Naive thymus-derived CD4-positive, alpha-beta T cell (primary cell): ENCODE data around the gene CAMTA1. TPM values are rescaled to one million over a fixed set of nuclear protein-coding genes. Genes with fewer than 3 reads are reported as not detected.

Experiments
- ATAC-seq: fragments of 150-1000 bp; cut with Tn5 transposase; 2 replicates; pipeline ENCODE4 v1.10.0; 2021; ENCODE audit warnings: mild to moderate bottlenecking, moderate library complexity
- CTCF ChIA-PET: fragments of 350-600 bp; sonication (Branson Sonifier 250); formaldehyde crosslinking; loops from one replicate; lab custom pipeline; 2021; ENCODE audit warnings: antibody characterized with exemption; lab: Charles Lee
- POLR2A ChIA-PET: fragments of 350-600 bp; sonication (Branson Sonifier 250); formaldehyde crosslinking; loops from one replicate; lab custom pipeline; 2021; ENCODE audit warnings: antibody characterized with exemption, inconsistent platforms; lab: Charles Lee
- DNase-seq, 9 donors: peaks; one replicate each; pipeline versions ENCODE4 v3.0.0 to v3.0.0-alpha.2; 2020 to 2022; ENCODE audit warnings: mixed read lengths in 1 of 9
- H3K27ac ChIP-seq: one replicate; pipeline ENCODE4 v1.7.0; 2013; ENCODE audit warnings: mild to moderate bottlenecking, low read depth, low read length, moderate library complexity
- H3K27me3 ChIP-seq, 2 donors: one replicate each; pipeline ENCODE4 v1.7.0; 2013; ENCODE audit warnings: low read length in 2 of 2, mild to moderate bottlenecking in 2 of 2, moderate library complexity in 2 of 2; ENCODE audit not compliant: control insufficient read depth in 2 of 2, insufficient read depth in 2 of 2
- H3K36me3 ChIP-seq, 3 experiments: 1 replicate in 2 of 3; 2 replicates in 1 of 3; pipeline ENCODE4 v1.7.0; 2013; ENCODE audit warnings: low read length in 3 of 3, mild to moderate bottlenecking in 3 of 3, moderate library complexity in 1 of 3; ENCODE audit not compliant: insufficient read depth in 3 of 3, control insufficient read depth in 2 of 3
- H3K4me1 ChIP-seq, 2 donors: one replicate each; pipeline ENCODE4 v1.7.0; 2013; ENCODE audit warnings: low read length in 2 of 2, mild to moderate bottlenecking in 2 of 2, moderate library complexity in 1 of 2; ENCODE audit not compliant: control insufficient read depth in 2 of 2, insufficient read depth in 2 of 2
- H3K4me3 ChIP-seq: 2 replicates; pipeline ENCODE4 v1.7.0; 2013; ENCODE audit warnings: mild to moderate bottlenecking, low read length
- H3K9me3 ChIP-seq, 3 experiments: 1 replicate in 2 of 3; 2 replicates in 1 of 3; pipeline ENCODE4 v1.7.0; 2013; ENCODE audit warnings: low read length in 3 of 3; ENCODE audit not compliant: control insufficient read depth in 2 of 3
- H3K27ac Mint-ChIP-seq, 9 donors: one replicate each; pipeline ENCODE4 v1.8.0; 2020 to 2022; ENCODE audit warnings: mixed read lengths in 9 of 9, mild to moderate bottlenecking in 8 of 9, moderate library complexity in 5 of 9, inconsistent platforms in 2 of 9
- H3K27me3 Mint-ChIP-seq, 5 donors: one replicate each; pipeline ENCODE4 v1.8.0; 2021 to 2022; ENCODE audit warnings: mixed read lengths in 5 of 5, mild to moderate bottlenecking in 1 of 5
- H3K36me3 Mint-ChIP-seq, 5 donors: one replicate each; pipeline ENCODE4 v1.8.0; 2020 to 2022; ENCODE audit warnings: mixed read lengths in 5 of 5, mild to moderate bottlenecking in 3 of 5, inconsistent platforms in 1 of 5
- H3K4me1 Mint-ChIP-seq, 7 donors: one replicate each; pipeline ENCODE4 v1.8.0; 2020 to 2022; ENCODE audit warnings: mixed read lengths in 7 of 7, mild to moderate bottlenecking in 3 of 7, inconsistent platforms in 1 of 7
- H3K4me3 Mint-ChIP-seq, 10 donors: one replicate each; pipeline ENCODE4 v1.8.0; 2020 to 2022; ENCODE audit warnings: mild to moderate bottlenecking in 10 of 10, mixed read lengths in 10 of 10, moderate library complexity in 6 of 10, inconsistent platforms in 2 of 10
- H3K9me3 Mint-ChIP-seq, 11 donors: one replicate each; pipeline ENCODE4 v1.8.0; 2020 to 2022; ENCODE audit warnings: mixed read lengths in 11 of 11, mild to moderate bottlenecking in 4 of 11, inconsistent platforms in 1 of 11, moderate library complexity in 1 of 11
- intact Hi-C, 2 donors: fragments of 100-400 bp; cut with micrococcal nuclease; formaldehyde crosslinking; loops; one replicate each; pipeline ENCODE4 v1.15.1; 2023
- polyA plus RNA-seq, 2 donors: library from polyadenylated mRNA; unstranded; fragments of 300-500 nt; fragmentation: Illumina TruSeq; gene quantifications; one replicate each; pipeline ENCODE4 v1.2.3, GENCODE V29; 2021
- total RNA-seq, 6 experiments: library from RNA in 5 of 6; stranded (reverse) in 5 of 6; gene quantifications; 1 replicate in 5 of 6; 2 replicates in 1 of 6; pipeline ENCODE4 v1.2.3 and lab custom pipeline; 2021 to 2026

The CAMTA1 gene
- total and polyA plus RNA-seq, 7 experiments from 2014 or later: 38.1 to 68.6 (median 42.6) TPM

GRCh38 chr1:7077970-7078369 is 292.7 kb downstream of the CAMTA1 start:
- no peak for DNase-seq
- no peak overlapping the region for H3K27ac ChIP-seq
- no peaks in the 10 kb centered on the region for H3K4me1 ChIP-seq
- Mint-ChIP-seq H3K27me3 (peaks cover 0 to 44% (median 21%) of the 10 kb centered on the region in 5 donors), H3K9me3 (peaks cover 0 to 34% (median 9%) of the 10 kb centered on the region in 11 donors), H3K4me1 (no peaks in the 10 kb centered on the region), H3K36me3 (peaks cover 0 to 6% (median 3%) of the 10 kb centered on the region in 5 donors), H3K27ac (no peak overlapping the region), H3K4me3 (no peak overlapping the region)
- intact Hi-C loops: no loop called here
- POLR2A ChIA-PET: no interaction called here
- no peak for ATAC-seq
- H3K27me3 ChIP-seq: no peaks in the 10 kb centered on the region
- no peak overlapping the region for H3K4me3 ChIP-seq
- H3K36me3 ChIP-seq: no peaks in the 10 kb centered on the region
- H3K9me3 ChIP-seq: peaks cover 0 to 3% (median 0%) of the 10 kb centered on the region in 3 experiments
- CTCF ChIA-PET: no interaction called here

DNA sequence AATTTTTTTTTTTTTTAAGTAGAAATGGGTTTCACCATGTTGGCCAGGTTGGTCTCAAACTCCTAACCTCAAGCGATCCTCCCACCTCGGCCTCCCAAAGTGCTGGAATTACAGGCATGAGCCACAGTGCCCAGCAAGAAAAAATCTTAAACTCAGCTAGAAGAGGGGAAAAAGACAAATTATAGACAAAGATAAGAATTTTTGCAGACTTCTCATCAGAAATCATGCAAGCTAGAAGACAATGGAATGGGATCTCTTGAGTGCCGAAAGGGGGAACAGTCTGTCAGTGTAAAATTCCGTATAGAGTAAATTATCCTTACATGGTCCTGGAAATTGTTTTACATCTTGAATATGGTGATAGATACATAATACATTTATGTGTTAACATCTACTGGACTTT is 294.4 kb downstream of the CAMTA1 start:
- POLR2A ChIA-PET: no interaction called here
- Histone ChIP-seq H3K4me3 (no peak overlapping the region), H3K9me3 (peaks cover 0 to 3% (median 0%) of the 10 kb centered on the region in 3 experiments), H3K36me3 (no peaks in the 10 kb centered on the region), H3K4me1 (no peaks in the 10 kb centered on the region), H3K27ac (no peak overlapping the region), H3K27me3 (no peaks in the 10 kb centered on the region)
- CTCF ChIA-PET: no interaction called here
- Mint-ChIP-seq H3K9me3 (peaks cover 0 to 34% (median 9%) of the 10 kb centered on the region in 11 donors), H3K4me3 (no peak overlapping the region), H3K27me3 (peaks cover 0 to 45% (median 22%) of the 10 kb centered on the region in 5 donors), H3K36me3 (peaks cover 0 to 6% (median 3%) of the 10 kb centered on the region in 5 donors), H3K4me1 (no peaks in the 10 kb centered on the region), H3K27ac (no peak overlapping the region)
- intact Hi-C loops: no loop called here
- DNase-seq: no peak
- no peak for ATAC-seq

DNA sequence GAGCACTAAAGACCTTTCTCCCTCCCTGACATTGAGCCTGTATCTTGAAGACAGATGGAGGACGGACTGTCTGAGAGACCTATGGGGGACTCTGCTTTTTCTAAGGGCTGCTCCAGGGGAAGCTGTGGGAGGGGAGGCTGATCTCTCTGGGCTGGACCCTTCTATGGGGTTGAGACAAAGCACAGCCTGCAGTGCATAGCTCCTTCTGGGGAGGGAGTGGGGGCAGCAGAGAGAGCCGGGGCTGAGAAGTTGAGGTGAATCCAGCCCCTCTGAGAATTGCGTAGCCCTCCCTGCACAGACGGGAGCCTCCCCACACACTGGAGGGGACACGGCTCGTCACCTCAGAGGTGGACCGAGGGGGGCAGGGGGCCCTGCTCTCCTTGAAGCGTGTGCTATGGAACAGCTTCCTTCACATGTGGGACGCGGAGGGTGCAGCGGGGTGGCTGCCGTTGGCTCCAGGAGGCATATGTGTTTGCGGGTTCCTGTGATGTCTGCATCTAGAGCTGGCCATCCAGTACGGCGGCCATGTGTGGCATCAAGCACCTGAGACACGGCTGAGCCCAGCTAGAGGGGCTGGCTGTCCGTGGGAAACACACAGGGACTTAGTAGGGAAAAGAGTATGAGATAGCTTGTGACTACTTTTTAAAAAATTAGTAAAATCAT is 299.1 kb downstream of the CAMTA1 start:
- DNase-seq: no peak

GRCh38 chr1:7085521-7085920 is 300.3 kb downstream of the CAMTA1 start:
- Mint-ChIP-seq H3K4me1 (no peaks in the 10 kb centered on the region), H3K27ac (no peak overlapping the region), H3K4me3 (no peak overlapping the region), H3K9me3 (peaks cover 0 to 10% (median 3%) of the 10 kb centered on the region in 11 donors), H3K27me3 (peaks cover 0 to 19% (median 8%) of the 10 kb centered on the region in 5 donors), H3K36me3 (peaks cover 0 to 3% (median 0%) of the 10 kb centered on the region in 5 donors)
- Histone ChIP-seq H3K4me3 (no peak overlapping the region), H3K36me3 (no peaks in the 10 kb centered on the region), H3K27me3 (no peaks in the 10 kb centered on the region), H3K27ac (no peak overlapping the region), H3K9me3 (no peaks in the 10 kb centered on the region), H3K4me1 (no peaks in the 10 kb centered on the region)
- ATAC-seq: no peak
- POLR2A ChIA-PET: no interaction called here
- no peak for DNase-seq
- intact Hi-C loops: no loop called here
- CTCF ChIA-PET: no interaction called here

More for the DNA sequence above, 299.1 kb downstream of the CAMTA1 start:
- no peaks in the 10 kb centered on the region for H3K9me3 ChIP-seq
- Mint-ChIP-seq H3K4me1 (no peaks in the 10 kb centered on the region), H3K4me3 (no peak overlapping the region), H3K36me3 (peaks cover 0 to 6% (median 0%) of the 10 kb centered on the region in 5 donors), H3K27ac (no peak overlapping the region), H3K27me3 (peaks cover 0 to 19% (median 10%) of the 10 kb centered on the region in 5 donors), H3K9me3 (peaks cover 0 to 21% (median 7%) of the 10 kb centered on the region in 11 donors)
- H3K27me3 ChIP-seq: no peaks in the 10 kb centered on the region
- H3K36me3 ChIP-seq: no peaks in the 10 kb centered on the region
- H3K27ac ChIP-seq: no peak overlapping the region
- H3K4me3 ChIP-seq: no peak overlapping the region
- no peaks in the 10 kb centered on the region for H3K4me1 ChIP-seq
- ATAC-seq: no peak
- intact Hi-C loops: no loop called here
- POLR2A ChIA-PET: no interaction called here
- CTCF ChIA-PET: no interaction called here

DNA sequence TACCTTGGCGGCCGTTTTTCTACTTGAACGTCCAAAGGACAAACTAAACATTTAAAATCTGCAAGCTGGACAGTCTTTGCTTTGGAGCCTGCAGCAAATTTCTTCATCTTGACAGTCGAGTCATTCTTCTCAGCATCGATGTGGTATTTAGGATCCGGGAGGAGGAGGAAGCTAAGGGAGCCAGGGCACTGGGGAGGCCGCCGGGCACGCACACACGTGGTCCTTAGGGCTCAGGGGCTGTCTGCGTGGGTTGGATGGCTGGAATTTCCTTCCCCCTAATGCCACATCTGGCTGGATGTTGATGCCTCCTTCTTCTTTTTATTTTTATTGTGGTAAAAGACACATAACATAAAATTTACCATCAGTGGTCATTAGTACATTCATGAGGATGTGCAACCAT is 300.9 kb downstream of the CAMTA1 start:
- H3K36me3 ChIP-seq: no peaks in the 10 kb centered on the region
- H3K4me1 Mint-ChIP-seq: no peaks in the 10 kb centered on the region
- H3K27ac Mint-ChIP-seq: no peak overlapping the region
- no peak for ATAC-seq
- no peak overlapping the region for H3K27ac ChIP-seq
- no peaks in the 10 kb centered on the region for H3K27me3 ChIP-seq
- ChIA-PET CTCF (no interaction called here), POLR2A (no interaction called here)
- H3K4me3 Mint-ChIP-seq: no peak overlapping the region
- no peak for DNase-seq
- H3K4me1 ChIP-seq: no peaks in the 10 kb centered on the region
- intact Hi-C loops: no loop called here
- H3K27me3 Mint-ChIP-seq: peaks cover 0 to 13% (median 7%) of the 10 kb centered on the region in 5 donors
- H3K9me3 ChIP-seq: no peaks in the 10 kb centered on the region
- H3K9me3 Mint-ChIP-seq: peaks cover 0 to 9% (median 3%) of the 10 kb centered on the region in 11 donors
- peaks cover 0 to 3% (median 0%) of the 10 kb centered on the region in 5 donors for H3K36me3 Mint-ChIP-seq
- H3K4me3 ChIP-seq: no peak overlapping the region

DNA sequence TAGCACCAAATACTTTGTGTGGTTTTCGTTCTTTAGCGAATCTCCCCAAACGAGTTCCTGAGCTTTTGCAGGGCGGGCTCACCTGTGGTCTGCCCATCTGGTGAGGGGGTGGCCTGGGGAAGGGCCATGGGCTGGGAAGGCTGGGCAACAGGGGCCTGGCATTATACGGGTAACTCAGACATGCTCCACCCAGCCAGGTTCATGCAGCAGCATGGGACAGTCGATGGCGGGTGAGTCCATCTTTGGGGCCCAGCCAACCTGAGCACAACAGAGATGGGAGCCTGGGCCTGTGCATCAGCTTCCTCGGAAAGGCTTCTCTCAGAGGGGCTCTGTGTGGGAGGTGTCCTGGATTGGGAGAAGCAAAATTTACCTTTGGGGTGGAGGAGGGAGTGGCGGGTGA is 302.6 kb downstream of the CAMTA1 start:
- Histone ChIP-seq H3K4me3 (no peak overlapping the region), H3K9me3 (no peaks in the 10 kb centered on the region), H3K27ac (no peak overlapping the region), H3K27me3 (no peaks in the 10 kb centered on the region), H3K4me1 (no peaks in the 10 kb centered on the region), H3K36me3 (no peaks in the 10 kb centered on the region)
- DNase-seq (no peak), ATAC-seq (no peak)
- no peak overlapping the region for H3K4me3 Mint-ChIP-seq
- H3K27ac Mint-ChIP-seq: no peak overlapping the region
- H3K4me1 Mint-ChIP-seq: no peaks in the 10 kb centered on the region
- intact Hi-C loops: no loop called here
- CTCF ChIA-PET: no interaction called here
- POLR2A ChIA-PET: no interaction called here
- H3K36me3 Mint-ChIP-seq: no peaks in the 10 kb centered on the region
- peaks cover 0 to 2% (median 0%) of the 10 kb centered on the region in 11 donors for H3K9me3 Mint-ChIP-seq
- H3K27me3 Mint-ChIP-seq: peaks cover 0 to 8% (median 1%) of the 10 kb centered on the region in 5 donors

- Histone ChIP-seq H3K4me1 (no peaks in the 10 kb centered on the region), H3K27me3 (no peaks in the 10 kb centered on the region), H3K9me3 (no peaks in the 10 kb centered on the region), H3K4me3 (no peak overlapping the region), H3K36me3 (no peaks in the 10 kb centered on the region), H3K27ac (no peak overlapping the region)
- CTCF ChIA-PET: no interaction called here
- H3K27ac Mint-ChIP-seq: no peak overlapping the region
- POLR2A ChIA-PET: no interaction called here
- H3K4me1 Mint-ChIP-seq: no peaks in the 10 kb centered on the region
- H3K9me3 Mint-ChIP-seq: peaks cover 0 to 2% (median 0%) of the 10 kb centered on the region in 11 donors
- intact Hi-C loops: no loop called here
- no peaks in the 10 kb centered on the region for H3K36me3 Mint-ChIP-seq
- ATAC-seq: no peak
- H3K4me3 Mint-ChIP-seq: no peak overlapping the region
- H3K27me3 Mint-ChIP-seq: peaks cover 0 to 5% (median 0%) of the 10 kb centered on the region in 5 donors
- no peak for DNase-seq
Observed at GRCh38 chr1:7089497-7089896, 304.2 kb downstream of the CAMTA1 start.
